ENCODE measurements around the gene IFRD2.
"Not testable (repeated sequence)": the region's sequence is repeated elsewhere in the genome, so short reads cannot be mapped to it uniquely, and the experiment has no call there.

IFRD2 gene

DNA sequence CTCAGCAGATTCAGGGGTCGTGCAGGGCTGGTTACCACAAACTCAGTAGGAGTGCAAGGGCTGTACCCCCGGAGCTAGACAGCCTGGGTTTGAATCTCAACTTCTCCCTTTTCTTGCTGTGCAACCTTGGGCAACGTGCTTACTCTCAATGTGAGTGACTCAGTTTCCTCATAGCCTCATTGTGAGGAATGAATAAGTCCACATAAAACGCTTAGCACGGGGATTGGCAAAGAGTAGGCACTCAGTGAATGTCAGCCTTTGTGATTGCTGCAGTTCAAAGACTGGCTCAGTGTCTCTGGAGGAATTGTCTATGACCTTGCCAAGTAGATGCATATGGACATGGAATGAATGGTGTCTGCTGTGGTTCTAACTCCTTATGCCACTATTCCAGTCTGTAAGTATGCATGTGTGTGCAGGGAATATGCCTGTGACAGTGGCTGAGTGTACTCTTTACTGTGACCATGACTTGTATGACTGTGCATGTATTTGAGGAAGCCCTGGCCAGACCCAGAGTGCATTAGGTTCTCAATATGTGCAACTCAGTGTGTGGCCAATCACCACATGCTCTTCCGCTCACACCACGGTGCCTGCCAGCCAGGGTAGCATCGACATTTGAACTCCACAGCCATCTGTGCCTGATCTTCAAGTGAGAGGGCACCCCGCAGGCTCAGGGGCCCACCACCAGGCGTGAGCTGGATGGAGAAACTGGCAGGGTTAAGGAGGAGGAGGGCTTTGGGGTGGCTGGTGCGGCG is 7.9 kb upstream of the IFRD2 start:
- no peak for DNase-seq

DNA sequence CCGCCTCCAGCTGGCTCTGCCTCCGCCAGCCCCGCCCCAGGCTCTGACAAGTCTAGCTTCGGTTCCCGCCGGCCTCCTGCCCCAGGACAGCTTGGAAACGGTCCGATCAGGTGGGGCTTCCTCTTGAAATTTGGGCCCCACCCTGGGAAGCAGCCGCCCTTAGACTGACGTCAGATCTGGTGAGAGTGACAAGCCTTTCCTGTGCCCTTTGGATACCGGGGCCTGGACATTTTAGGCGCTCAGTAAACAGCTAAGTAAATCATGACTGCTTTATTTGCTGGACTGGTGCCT is 7.4 kb upstream of the IFRD2 start:
- DNase-seq: no peak

DNA sequence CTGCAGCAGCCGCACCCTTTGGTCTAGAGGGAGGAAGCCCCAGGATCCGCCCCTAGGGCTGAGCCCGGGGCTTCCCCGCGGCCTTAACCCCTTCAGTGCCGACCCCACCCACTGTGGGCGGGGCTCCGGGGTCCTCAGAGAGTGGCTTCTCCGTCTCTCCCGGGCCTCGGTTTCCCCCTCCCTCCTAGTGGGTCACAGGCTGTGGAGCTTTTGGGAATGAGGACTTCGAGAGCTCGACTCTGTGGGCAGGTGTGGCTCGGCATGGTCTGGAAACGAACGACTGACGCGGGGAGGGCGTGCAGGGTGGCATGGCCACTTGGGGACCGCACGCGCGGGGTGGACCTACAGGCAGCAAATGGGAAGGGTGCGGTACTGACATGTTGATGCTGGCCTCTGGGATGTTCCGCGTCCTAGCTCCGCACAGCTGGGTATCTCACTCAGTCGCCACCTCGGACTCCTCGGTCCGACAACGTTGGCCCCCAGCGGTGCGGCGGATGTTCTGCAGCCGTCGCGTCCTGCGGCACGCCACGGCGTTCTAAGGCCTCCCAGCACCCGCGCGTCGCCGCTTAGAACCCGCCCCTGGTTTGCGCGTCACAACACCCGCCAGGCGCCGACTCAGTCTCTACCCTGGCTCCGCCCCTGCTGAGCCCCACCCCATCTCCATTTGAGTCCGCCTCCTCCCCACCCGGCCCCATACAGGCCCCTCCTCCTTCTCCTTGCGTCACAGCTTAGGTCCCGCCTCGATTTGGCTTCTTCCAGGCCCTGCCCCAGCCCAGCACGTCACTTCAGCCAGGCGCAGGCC is 6.8 kb upstream of the IFRD2 start, which contains the start of the genes HYAL3 and NAA80:
HYAL3 (minus strand) TSS at position 570 of the 802 bp plus-strand sequence. CDS start 3,803 bp downstream, outside the sequence.
NAA80 (minus strand) TSS at position 570 of the 802 bp plus-strand sequence. CDS start 1,942 bp downstream, outside the sequence.
- peak; percentile 68 for DNase-seq

DNA sequence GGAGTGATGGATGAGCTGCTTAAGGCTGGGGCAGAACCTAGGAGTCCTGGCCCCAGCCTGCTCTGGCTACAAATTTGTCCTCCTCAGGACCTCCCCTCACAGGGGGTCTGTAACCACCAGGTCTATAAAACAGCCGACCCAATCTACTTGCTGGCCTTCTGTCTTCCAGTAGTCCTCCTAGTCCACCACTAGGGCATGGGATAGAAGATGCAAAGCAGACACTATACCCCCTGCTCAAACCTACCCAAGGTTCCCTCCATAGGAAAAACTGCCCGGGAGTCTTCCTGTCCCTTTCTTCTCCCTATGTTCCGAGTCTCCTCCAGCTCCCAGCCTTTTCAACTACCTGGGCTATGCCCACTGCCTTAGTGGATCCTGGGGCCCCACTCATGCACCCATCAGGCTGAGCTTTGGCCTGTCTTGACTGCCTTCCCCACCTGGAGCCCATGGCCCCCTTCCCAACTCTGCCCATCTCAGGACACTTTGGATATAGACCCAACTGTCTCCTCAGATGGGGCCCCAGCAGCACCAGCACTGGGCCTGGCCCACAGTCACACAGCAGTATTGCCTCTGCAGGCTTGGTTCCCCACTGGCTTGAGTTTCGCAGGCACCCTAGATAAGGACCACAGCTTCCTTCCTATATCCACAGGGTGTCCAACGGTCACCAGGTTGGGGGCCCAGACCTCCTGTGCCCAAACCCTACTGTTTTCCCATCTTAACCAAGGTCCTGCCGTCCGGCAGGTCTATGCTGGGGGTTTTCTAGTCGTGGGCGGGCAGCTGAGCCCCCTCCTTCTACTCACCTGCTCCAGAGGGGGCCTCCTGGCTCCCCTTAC is 5.9 kb upstream of the IFRD2 start:
- no peak for DNase-seq

- DNase-seq: no peak
Measured at GRCh38 chr3:50297384-50297775, 5.2 kb upstream of the IFRD2 start.

GRCh38 chr3:50296721-50297383 is 4.6 kb upstream of the IFRD2 start:
- DNase-seq: no peak

GRCh38 chr3:50295553-50296431 is 3.6 kb upstream of the IFRD2 start:
- DNase-seq: no peak

GRCh38 chr3:50294492-50295403 is 2.5 kb upstream of the IFRD2 start:
- DNase-seq: no peak

DNA sequence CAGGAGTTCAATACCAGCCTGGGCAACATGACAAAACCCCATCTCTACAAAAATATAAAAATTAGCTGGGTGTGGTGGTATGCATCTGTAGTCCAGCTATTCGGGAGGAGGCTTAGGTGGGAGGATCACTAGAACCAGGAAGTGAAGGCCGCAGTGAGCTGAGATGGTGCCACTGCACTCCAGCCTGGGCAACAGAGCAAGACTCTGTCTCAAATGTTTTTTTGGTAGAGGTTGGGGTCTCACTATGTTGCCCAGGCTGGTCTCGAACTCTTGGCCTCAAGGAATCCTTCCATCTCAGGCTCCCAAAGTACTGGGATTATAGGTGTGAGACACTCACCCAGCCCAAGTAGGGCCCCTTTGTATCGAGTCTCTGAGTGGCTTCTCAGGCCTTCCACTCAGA is 1.9 kb upstream of the IFRD2 start:
- DNase-seq: no peak

- DNase-seq: no peak
Measured at GRCh38 chr3:50293079-50293801, 1.0 kb upstream of the IFRD2 start.

GRCh38 chr3:50290161-50290641 is 2.0 kb downstream of the IFRD2 start:
- no peak for DNase-seq

GRCh38 chr3:50289130-50289529 is 3.1 kb downstream of the IFRD2 start:
- no peak for DNase-seq

DNA sequence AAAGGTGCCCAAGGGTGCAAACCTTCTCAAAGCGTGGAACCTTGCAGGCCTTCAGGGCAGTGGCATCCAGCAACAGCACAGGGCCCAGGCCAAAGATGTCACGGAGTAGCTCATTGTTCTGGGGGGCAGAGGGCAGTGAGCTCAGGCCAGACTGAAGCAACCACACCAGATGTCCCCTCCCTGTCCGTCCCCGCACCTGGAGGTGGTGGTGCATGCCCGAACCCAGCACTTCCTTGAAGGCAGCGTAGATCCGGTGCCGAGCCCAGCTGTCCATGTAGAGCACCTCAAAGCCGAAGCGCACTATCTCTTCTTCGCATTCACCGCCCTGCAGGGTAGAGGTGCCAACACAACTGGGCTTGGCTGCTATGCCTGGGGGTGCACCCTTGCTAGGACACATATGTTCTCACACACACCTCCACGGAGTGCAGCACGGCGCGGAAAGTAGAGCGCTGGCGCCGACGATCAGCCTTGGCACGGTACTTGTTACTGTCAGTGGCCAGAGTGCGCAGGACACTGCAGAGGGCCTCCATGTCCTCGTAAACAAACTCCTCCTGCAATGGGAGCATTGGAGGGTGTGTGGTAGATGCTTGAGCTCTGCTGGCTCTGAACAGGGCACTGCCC is 3.7 kb downstream of the IFRD2 start:
- DNase-seq: no peak

- DNase-seq: no peak
Measured at GRCh38 chr3:50287262-50287661, 5.0 kb downstream of the IFRD2 start.

DNA sequence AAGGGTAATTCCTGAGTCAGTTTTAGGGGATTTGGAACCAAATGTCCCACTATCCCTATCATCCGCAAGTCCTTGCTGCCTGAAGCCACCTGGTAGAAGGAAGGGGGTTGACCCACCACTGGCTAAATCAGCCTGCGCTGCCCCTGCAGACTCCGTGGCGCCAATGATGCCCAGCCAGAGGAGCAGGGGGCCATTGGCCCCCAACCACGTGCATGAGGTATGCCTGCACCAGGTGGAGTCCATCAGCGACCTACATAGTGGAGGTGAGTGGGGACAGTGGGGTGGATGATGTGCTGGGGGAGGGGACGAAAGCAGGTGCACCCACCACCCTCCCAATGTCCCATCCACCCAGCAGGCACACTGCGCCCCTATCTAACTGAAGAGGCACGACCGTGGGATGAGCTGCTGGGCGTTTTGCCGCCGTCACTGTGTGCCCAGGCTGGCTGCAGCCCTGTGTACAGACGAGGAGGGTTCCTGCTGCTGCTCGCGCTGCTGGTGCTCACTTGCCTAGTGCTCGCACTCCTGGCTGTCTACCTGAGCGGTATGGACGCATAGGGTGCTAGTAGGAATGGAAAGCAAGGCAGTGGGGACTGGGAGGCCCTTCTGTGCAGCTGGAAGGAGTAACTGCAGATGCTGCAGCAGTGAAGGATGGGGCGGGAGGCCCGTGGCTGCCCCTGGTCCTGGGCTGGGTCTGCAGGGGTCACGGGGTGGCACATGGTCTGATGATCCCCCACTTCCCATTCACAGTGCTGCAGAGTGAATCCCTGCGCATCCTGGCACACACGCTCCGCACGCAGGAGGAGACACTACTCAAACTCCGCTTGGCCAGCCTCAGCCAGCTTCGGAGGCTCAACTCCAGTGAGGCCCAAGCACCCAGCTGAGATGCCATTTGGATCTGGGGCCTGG is 5.7 kb downstream of the IFRD2 start:
- no peak for DNase-seq

DNA sequence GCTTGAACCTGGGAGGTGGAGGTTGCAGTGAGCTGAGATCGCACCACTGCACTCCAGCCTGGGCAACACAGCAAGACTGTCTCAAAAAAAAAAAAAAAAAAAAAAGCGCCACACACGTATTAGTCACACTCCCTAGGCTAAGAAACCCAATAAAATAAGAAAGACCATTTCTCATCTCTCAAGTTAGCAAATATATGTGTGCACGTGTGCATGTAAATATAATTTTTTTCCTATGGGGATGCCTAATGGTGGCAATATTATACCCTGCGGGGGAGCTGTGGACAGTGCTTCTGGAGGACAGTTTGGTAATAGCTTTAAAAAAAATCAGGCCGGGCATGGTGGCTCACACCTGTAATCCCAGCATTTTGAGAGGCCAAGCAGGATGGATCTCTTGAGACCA is 8.1 kb downstream of the IFRD2 start:
- DNase-seq: not testable (repeated sequence)

- DNase-seq: no peak
Measured at GRCh38 chr3:50279255-50280016, 12.8 kb downstream of the IFRD2 start.

GRCh38 chr3:50278880-50279224 is 13.4 kb downstream of the IFRD2 start, which contains the start of gene LSMEM2:
Gene LSMEM2 (plus strand): TSS chr3:50279087. CDS start chr3:50279114, 27 bp downstream.
- no peak for DNase-seq

All from NCI-H187 treated with DMSO at 0.1 percent for 48 hours (cell line).